Measurements from ENCODE around the gene SNAP47. TPM values are rescaled to one million over a fixed set of nuclear protein-coding genes. Genes with fewer than 3 reads are reported as not detected.

The SNAP47 gene
- total and polyA plus RNA-seq, 9 of the 15 experiments (the other 6 are each of a cell fraction or from before 2014, with no cell fraction given), result 2.5 to 41.3 (median 32.6) TPM

DNA sequence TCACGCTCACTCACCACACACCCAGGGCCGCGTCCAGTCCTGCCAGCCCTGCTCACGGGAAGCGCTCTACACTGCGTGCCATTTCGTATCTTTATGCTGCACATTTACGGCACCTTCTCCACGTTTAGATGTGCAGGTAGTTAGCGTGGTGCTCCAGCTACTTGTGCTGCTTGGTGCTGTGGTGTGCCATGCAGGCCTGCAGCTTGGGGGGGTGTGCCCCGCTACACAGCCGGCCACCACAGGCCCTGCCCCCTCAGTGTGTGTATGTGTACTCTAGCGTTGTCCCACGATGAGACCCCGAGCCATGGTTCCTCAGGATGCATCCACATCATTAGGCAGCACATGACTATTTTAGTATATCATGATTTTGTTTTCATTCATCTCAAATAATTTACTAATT is 38.3 kb downstream of the SNAP47 start:
- ChIA-PET POLR2A (interaction anchor here (0.6 kb wide), 1 partner anchor 150 kb away, joined by 3 read pairs; no protein-coding TSS in a partner anchor), CTCF (ENCODE audit: low intra/inter-chr PET ratio) (no interaction called here)
- H3K4me2 ChIP-seq (ENCODE audit: insufficient read depth, low read length), result no peak overlapping the region
- H3K36me3 ChIP-seq (ENCODE audit: control insufficient read depth, insufficient read depth, low read length), result peaks cover 29% of the 10 kb centered on the region; the same call in 2 of the 3 replicates
- H3K4me1 ChIP-seq (replicated peaks in 1 of 2; ENCODE audit: control insufficient read depth in 2 of 2, insufficient read depth in 2 of 2, low read length in 2 of 2), result peaks cover 0 to 7% of the 10 kb centered on the region in 2 experiments; a peak in 1 of 5 replicates
- 87% methylated on average over 15 of the region's 15 CpGs for WGBS (ENCODE audit: insufficient coverage, low coverage, missing lambda C conversion rate)
- BruUV-seq (replicated peaks), result no TSS peak
- in situ Hi-C loops (cut with MboI), result no loop called here
- no peak for ATAC-seq
- H3K4me3 ChIP-seq, result no peak overlapping the region
- H3K9me1 ChIP-seq (ENCODE audit: control insufficient read depth, insufficient read depth, low read length), result peaks cover 3% of the 10 kb centered on the region
- H3K9ac ChIP-seq (ENCODE audit: insufficient read depth in 1 of 2, low read depth in 2 of 2, low read length in 2 of 2), result no peak overlapping the region; a peak in 1 of 4 replicates
- FAIRE-seq, result no peak
- H4K20me1 ChIP-seq (replicated peaks; ENCODE audit: control insufficient read depth, insufficient read depth, low read length), result peaks cover 6% of the 10 kb centered on the region; the same call in 1 of the 2 replicates
- H3K27me3 ChIP-seq (ENCODE audit: control insufficient read depth in 2 of 2, insufficient read depth in 2 of 2, low read length in 2 of 2), result no peaks in the 10 kb centered on the region
- no peak for TF ChIP-seq SOX6 (IDR thresholded peaks at IDR 0.05)
- no peak for TF ChIP-seq MAFK (IDR thresholded peaks at IDR 0.05; ENCODE audit: low read length)
- no peak for TF ChIP-seq SREBF2 (CRISPR knock-in tag; IDR thresholded peaks at IDR 0.05)
- no peak for TF ChIP-seq FOXJ2 (tag; IDR thresholded peaks at IDR 0.05)
- TF ChIP-seq, protein P1, sequence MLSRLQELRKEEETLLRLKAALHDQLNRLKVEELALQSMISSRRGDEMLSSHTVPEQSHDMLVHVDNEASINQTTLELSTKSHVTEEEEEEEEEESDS (CRISPR knock-in tag; IDR thresholded peaks at IDR 0.05), result no peak
- no peak for TF ChIP-seq ZEB2 (IDR thresholded peaks at IDR 0.05)
- no peak for TF ChIP-seq ZSCAN32 (CRISPR knock-in tag; IDR thresholded peaks at IDR 0.05)
- no peak for TF ChIP-seq MTF1 (CRISPR knock-in tag; IDR thresholded peaks at IDR 0.05; ENCODE audit: borderline replicate concordance)
- TF ChIP-seq ZZZ3 (IDR thresholded peaks at IDR 0.05), result no peak
- TF ChIP-seq, protein P2, sequence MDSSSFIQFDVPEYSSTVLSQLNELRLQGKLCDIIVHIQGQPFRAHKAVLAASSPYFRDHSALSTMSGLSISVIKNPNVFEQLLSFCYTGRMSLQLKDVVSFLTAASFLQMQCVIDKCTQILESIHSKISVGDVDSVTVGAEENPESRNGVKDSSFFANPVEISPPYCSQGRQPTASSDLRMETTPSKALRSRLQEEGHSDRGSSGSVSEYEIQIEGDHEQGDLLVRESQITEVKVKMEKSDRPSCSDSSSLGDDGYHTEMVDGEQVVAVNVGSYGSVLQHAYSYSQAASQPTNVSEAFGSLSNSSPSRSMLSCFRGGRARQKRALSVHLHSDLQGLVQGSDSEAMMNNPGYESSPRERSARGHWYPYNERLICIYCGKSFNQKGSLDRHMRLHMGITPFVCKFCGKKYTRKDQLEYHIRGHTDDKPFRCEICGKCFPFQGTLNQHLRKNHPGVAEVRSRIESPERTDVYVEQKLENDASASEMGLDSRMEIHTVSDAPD (CRISPR knock-in tag; IDR thresholded peaks at IDR 0.05), result no peak
- TF ChIP-seq ZKSCAN3 (CRISPR knock-in tag; IDR thresholded peaks at IDR 0.05), result no peak
- no peak for TF ChIP-seq SP1 (CRISPR knock-in tag; IDR thresholded peaks at IDR 0.05)
- TF ChIP-seq ZNF436 (CRISPR knock-in tag; IDR thresholded peaks at IDR 0.05), result no peak
- TF ChIP-seq, protein P3, sequence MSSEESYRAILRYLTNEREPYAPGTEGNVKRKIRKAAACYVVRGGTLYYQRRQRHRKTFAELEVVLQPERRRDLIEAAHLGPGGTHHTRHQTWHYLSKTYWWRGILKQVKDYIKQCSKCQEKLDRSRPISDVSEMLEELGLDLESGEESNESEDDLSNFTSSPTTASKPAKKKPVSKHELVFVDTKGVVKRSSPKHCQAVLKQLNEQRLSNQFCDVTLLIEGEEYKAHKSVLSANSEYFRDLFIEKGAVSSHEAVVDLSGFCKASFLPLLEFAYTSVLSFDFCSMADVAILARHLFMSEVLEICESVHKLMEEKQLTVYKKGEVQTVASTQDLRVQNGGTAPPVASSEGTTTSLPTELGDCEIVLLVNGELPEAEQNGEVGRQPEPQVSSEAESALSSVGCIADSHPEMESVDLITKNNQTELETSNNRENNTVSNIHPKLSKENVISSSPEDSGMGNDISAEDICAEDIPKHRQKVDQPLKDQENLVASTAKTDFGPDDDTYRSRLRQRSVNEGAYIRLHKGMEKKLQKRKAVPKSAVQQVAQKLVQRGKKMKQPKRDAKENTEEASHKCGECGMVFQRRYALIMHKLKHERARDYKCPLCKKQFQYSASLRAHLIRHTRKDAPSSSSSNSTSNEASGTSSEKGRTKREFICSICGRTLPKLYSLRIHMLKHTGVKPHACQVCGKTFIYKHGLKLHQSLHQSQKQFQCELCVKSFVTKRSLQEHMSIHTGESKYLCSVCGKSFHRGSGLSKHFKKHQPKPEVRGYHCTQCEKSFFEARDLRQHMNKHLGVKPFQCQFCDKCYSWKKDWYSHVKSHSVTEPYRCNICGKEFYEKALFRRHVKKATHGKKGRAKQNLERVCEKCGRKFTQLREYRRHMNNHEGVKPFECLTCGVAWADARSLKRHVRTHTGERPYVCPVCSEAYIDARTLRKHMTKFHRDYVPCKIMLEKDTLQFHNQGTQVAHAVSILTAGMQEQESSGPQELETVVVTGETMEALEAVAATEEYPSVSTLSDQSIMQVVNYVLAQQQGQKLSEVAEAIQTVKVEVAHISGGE (CRISPR knock-in tag; IDR thresholded peaks at IDR 0.05), result no peak
- no peak for TF ChIP-seq PTTG1 (tag; IDR thresholded peaks at IDR 0.05; ENCODE audit: low read depth)
- no peak for TF ChIP-seq LEF1 (IDR thresholded peaks at IDR 0.05)
- TF ChIP-seq, protein P4, sequence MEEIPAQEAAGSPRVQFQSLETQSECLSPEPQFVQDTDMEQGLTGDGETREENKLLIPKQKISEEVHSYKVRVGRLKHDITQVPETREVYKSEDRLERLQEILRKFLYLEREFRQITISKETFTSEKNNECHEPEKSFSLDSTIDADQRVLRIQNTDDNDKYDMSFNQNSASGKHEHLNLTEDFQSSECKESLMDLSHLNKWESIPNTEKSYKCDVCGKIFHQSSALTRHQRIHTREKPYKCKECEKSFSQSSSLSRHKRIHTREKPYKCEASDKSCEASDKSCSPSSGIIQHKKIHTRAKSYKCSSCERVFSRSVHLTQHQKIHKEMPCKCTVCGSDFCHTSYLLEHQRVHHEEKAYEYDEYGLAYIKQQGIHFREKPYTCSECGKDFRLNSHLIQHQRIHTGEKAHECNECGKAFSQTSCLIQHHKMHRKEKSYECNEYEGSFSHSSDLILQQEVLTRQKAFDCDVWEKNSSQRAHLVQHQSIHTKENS (CRISPR knock-in tag; IDR thresholded peaks at IDR 0.05), result no peak
- no peak for TF ChIP-seq C11orf30 (IDR thresholded peaks at IDR 0.05; ENCODE audit: low read depth)
- no peak overlapping the region for H2AFZ ChIP-seq (ENCODE audit: low read depth, low read length)
- H3K27ac ChIP-seq (ENCODE audit: extremely low read depth, low read depth, low read length), result no peak overlapping the region
- intact Hi-C loops (cut with micrococcal nuclease), result no loop called here
- no peak for DNase-seq (ENCODE audit: extremely low read depth in 1 of 4, low spot score in 3 of 4)
- no peaks in the 10 kb centered on the region for H3K9me3 ChIP-seq (replicated peaks; ENCODE audit: control insufficient read depth, insufficient read depth, low read depth, low read length)
- H3K79me2 ChIP-seq (ENCODE audit: control insufficient read depth, insufficient read depth, low read length), result no peaks in the 10 kb centered on the region
